ENCODE results near the gene FOCAD. TPM values are rescaled to one million over a fixed set of nuclear protein-coding genes. Genes with fewer than 3 reads are reported as not detected.

The FOCAD gene
- total and polyA plus RNA-seq, 2 donors: 12.7 to 32.3 TPM

GRCh38 chr9:20863945-20864344 lies 179.9 kb downstream of the FOCAD start:
- DNase-seq (ENCODE audit: low read depth in 6 of 9, low spot score in 9 of 9): no peak
- no peaks in the 10 kb centered on the region for H3K9me3 ChIP-seq (ENCODE audit: control insufficient read depth in 2 of 2, insufficient read depth in 1 of 2, low read length in 1 of 2)
- H3K4me3 ChIP-seq (ENCODE audit: low read length in 2 of 2): no peak overlapping the region
- H3K36me3 ChIP-seq (ENCODE audit: control insufficient read depth in 2 of 2, insufficient read depth in 2 of 2, low read length in 1 of 2): no peaks in the 10 kb centered on the region
- 73% methylated on average over 2 of the region's 2 CpGs for WGBS
- no peaks in the 10 kb centered on the region for H3K27me3 ChIP-seq (ENCODE audit: control insufficient read depth in 2 of 2, insufficient read depth in 1 of 2, low read length in 1 of 2)
- no peak overlapping the region for H3K27ac ChIP-seq (ENCODE audit: low read depth in 1 of 2, low read length in 1 of 2)
- H3K4me1 ChIP-seq (ENCODE audit: control insufficient read depth in 2 of 2, insufficient read depth in 2 of 2, low read length in 2 of 2): no peaks in the 10 kb centered on the region

DNA sequence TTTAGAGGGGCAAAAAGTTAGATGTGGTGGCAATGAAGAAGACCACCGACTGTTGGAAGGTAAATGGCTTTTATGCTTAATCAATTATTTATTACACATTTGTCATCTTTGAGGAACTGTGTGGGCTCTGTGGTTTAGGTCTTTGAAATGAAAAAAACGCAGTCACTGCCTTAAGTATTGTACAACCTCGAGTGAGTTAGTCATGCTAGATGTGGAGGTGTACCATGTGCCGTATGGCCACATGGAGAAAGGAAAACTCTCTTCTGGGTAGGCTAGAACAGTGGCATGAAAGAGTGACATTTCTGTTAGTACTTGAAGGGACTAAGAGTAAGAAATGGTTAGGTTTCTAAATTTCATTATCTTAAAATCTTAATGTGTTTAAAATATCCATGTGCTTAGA lies 181.3 kb downstream of the FOCAD start:
- H3K27ac ChIP-seq (ENCODE audit: low read depth in 1 of 2, low read length in 1 of 2): no peak overlapping the region
- H3K36me3 ChIP-seq (ENCODE audit: control insufficient read depth in 2 of 2, insufficient read depth in 2 of 2, low read length in 1 of 2): no peaks in the 10 kb centered on the region
- H3K27me3 ChIP-seq (ENCODE audit: control insufficient read depth in 2 of 2, insufficient read depth in 1 of 2, low read length in 1 of 2): no peaks in the 10 kb centered on the region
- no peak overlapping the region for H3K4me3 ChIP-seq (ENCODE audit: low read length in 2 of 2)
- 57% methylated on average over 4 of the region's 4 CpGs for WGBS
- H3K4me1 ChIP-seq (ENCODE audit: control insufficient read depth in 2 of 2, insufficient read depth in 2 of 2, low read length in 2 of 2): no peaks in the 10 kb centered on the region
- no peaks in the 10 kb centered on the region for H3K9me3 ChIP-seq (ENCODE audit: control insufficient read depth in 2 of 2, insufficient read depth in 1 of 2, low read length in 1 of 2)
- no peak for DNase-seq (ENCODE audit: low read depth in 6 of 9, low spot score in 9 of 9)

- H3K36me3 ChIP-seq (ENCODE audit: control insufficient read depth in 2 of 2, insufficient read depth in 2 of 2, low read length in 1 of 2): no peaks in the 10 kb centered on the region
- H3K9me3 ChIP-seq (ENCODE audit: control insufficient read depth in 2 of 2, insufficient read depth in 1 of 2, low read length in 1 of 2): no peaks in the 10 kb centered on the region
- no peaks in the 10 kb centered on the region for H3K4me1 ChIP-seq (ENCODE audit: control insufficient read depth in 2 of 2, insufficient read depth in 2 of 2, low read length in 2 of 2)
- H3K27me3 ChIP-seq (ENCODE audit: control insufficient read depth in 2 of 2, insufficient read depth in 1 of 2, low read length in 1 of 2): no peaks in the 10 kb centered on the region
- H3K4me3 ChIP-seq (ENCODE audit: low read length in 2 of 2): no peak overlapping the region
- 98% methylated on average over 4 of the region's 4 CpGs for WGBS
- no peak for DNase-seq (ENCODE audit: low read depth in 6 of 9, low spot score in 9 of 9)
- H3K27ac ChIP-seq (ENCODE audit: low read depth in 1 of 2, low read length in 1 of 2): no peak overlapping the region
Measured at GRCh38 chr9:20870115-20870514, 186.1 kb downstream of the FOCAD start.

- Histone ChIP-seq H3K27ac (ENCODE audit: low read depth in 1 of 2, low read length in 1 of 2) (no peak overlapping the region), H3K27me3 (ENCODE audit: control insufficient read depth in 2 of 2, insufficient read depth in 1 of 2, low read length in 1 of 2) (no peaks in the 10 kb centered on the region), H3K36me3 (ENCODE audit: control insufficient read depth in 2 of 2, insufficient read depth in 2 of 2, low read length in 1 of 2) (no peaks in the 10 kb centered on the region), H3K9me3 (ENCODE audit: control insufficient read depth in 2 of 2, insufficient read depth in 1 of 2, low read length in 1 of 2) (no peaks in the 10 kb centered on the region), H3K4me3 (ENCODE audit: low read length in 2 of 2) (no peak overlapping the region), H3K4me1 (ENCODE audit: control insufficient read depth in 2 of 2, insufficient read depth in 2 of 2, low read length in 2 of 2) (no peaks in the 10 kb centered on the region)
- 66% methylated on average over 1 of the region's 1 CpG for WGBS
- DNase-seq (ENCODE audit: low read depth in 6 of 9, low spot score in 9 of 9): peak in 1 of 9 donors; percentile 6
Measured at GRCh38 chr9:20872340-20872977, 188.4 kb downstream of the FOCAD start.

GRCh38 chr9:20873240-20873865 lies 189.3 kb downstream of the FOCAD start:
- Histone ChIP-seq H3K36me3 (ENCODE audit: control insufficient read depth in 2 of 2, insufficient read depth in 2 of 2, low read length in 1 of 2) (no peaks in the 10 kb centered on the region), H3K4me3 (ENCODE audit: low read length in 2 of 2) (no peak overlapping the region), H3K9me3 (ENCODE audit: control insufficient read depth in 2 of 2, insufficient read depth in 1 of 2, low read length in 1 of 2) (no peaks in the 10 kb centered on the region), H3K4me1 (ENCODE audit: control insufficient read depth in 2 of 2, insufficient read depth in 2 of 2, low read length in 2 of 2) (no peaks in the 10 kb centered on the region), H3K27ac (ENCODE audit: low read depth in 1 of 2, low read length in 1 of 2) (no peak overlapping the region), H3K27me3 (ENCODE audit: control insufficient read depth in 2 of 2, insufficient read depth in 1 of 2, low read length in 1 of 2) (no peaks in the 10 kb centered on the region)
- no peak for DNase-seq (ENCODE audit: low read depth in 6 of 9, low spot score in 9 of 9)
- WGBS: 97% methylated on average over 5 of the region's 5 CpGs

- no peaks in the 10 kb centered on the region for H3K27me3 ChIP-seq (ENCODE audit: control insufficient read depth in 2 of 2, insufficient read depth in 1 of 2, low read length in 1 of 2)
- no peak for DNase-seq (ENCODE audit: low read depth in 6 of 9, low spot score in 9 of 9)
- no peak overlapping the region for H3K4me3 ChIP-seq (ENCODE audit: low read length in 2 of 2)
- H3K4me1 ChIP-seq (ENCODE audit: control insufficient read depth in 2 of 2, insufficient read depth in 2 of 2, low read length in 2 of 2): no peaks in the 10 kb centered on the region
- WGBS: 98% methylated on average over 2 of the region's 2 CpGs
- peaks cover 4 to 5% of the 10 kb centered on the region in 2 donors for H3K36me3 ChIP-seq (ENCODE audit: control insufficient read depth in 2 of 2, insufficient read depth in 2 of 2, low read length in 1 of 2)
- H3K27ac ChIP-seq (ENCODE audit: low read depth in 1 of 2, low read length in 1 of 2): no peak overlapping the region
- H3K9me3 ChIP-seq (ENCODE audit: control insufficient read depth in 2 of 2, insufficient read depth in 1 of 2, low read length in 1 of 2): no peaks in the 10 kb centered on the region
Measured at GRCh38 chr9:20880271-20880670, 196.2 kb downstream of the FOCAD start.

DNA sequence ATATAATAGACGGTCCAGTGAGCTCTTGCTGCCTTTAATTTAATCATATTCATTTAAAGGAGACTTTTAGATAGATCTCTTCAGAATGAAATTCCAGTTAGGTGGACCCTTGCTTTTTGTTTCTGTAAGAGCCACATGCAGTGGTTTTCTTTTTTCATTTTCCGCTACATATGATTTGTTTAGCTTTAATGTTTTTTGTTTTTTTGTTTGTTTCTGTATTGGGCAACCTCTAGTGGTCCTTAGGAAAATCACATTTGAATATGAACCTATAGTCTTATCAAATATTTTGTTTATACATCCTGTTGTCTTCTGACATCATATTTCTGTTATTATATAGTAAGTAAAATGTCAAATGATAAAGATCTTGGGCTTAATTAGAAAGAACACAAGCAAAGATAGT lies 196.6 kb downstream of the FOCAD start:
- Histone ChIP-seq H3K27me3 (ENCODE audit: control insufficient read depth in 2 of 2, insufficient read depth in 1 of 2, low read length in 1 of 2) (no peaks in the 10 kb centered on the region), H3K36me3 (ENCODE audit: control insufficient read depth in 2 of 2, insufficient read depth in 2 of 2, low read length in 1 of 2) (peaks cover 4 to 5% of the 10 kb centered on the region in 2 donors), H3K4me3 (ENCODE audit: low read length in 2 of 2) (no peak overlapping the region), H3K9me3 (ENCODE audit: control insufficient read depth in 2 of 2, insufficient read depth in 1 of 2, low read length in 1 of 2) (no peaks in the 10 kb centered on the region), H3K4me1 (ENCODE audit: control insufficient read depth in 2 of 2, insufficient read depth in 2 of 2, low read length in 2 of 2) (no peaks in the 10 kb centered on the region), H3K27ac (ENCODE audit: low read depth in 1 of 2, low read length in 1 of 2) (no peak overlapping the region)
- no peak for DNase-seq (ENCODE audit: low read depth in 6 of 9, low spot score in 9 of 9)
- WGBS: 98% methylated on average over 2 of the region's 2 CpGs

DNA sequence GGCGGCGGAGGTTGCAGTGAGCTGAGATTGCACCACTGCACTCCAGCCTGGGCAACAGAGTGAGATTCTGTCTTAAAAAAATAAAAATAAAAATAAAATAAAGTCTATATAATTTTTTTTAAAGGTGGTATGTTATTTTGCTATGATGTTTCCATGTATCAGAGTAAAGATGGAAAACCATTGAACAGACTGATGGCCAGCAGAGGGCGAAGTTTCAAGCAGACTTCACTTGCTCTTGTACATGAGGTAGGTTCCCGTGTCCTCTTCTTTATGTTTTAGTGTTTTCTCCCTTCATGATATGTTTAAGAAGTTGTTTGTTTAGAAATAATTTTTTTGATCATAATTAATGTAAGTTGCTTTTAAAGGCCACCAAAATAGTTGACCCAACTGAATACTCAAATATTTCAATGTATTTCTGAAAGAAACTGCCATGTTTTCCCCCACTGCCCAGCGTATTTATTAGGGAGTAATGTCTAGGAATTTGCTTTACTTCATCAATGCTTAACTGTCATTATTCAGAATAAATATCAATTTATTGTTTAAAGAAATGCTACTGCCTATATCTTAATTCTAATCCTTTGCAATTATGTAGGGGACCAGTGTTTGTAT lies 201.0 kb downstream of the FOCAD start:
- peak in 8 of 9 donors; percentile 23 to 71 (median 32) for DNase-seq (ENCODE audit: low read depth in 6 of 9, low spot score in 9 of 9)
- Histone ChIP-seq H3K36me3 (ENCODE audit: control insufficient read depth in 2 of 2, insufficient read depth in 2 of 2, low read length in 1 of 2) (peaks cover 4 to 5% of the 10 kb centered on the region in 2 donors), H3K4me1 (ENCODE audit: control insufficient read depth in 2 of 2, insufficient read depth in 2 of 2, low read length in 2 of 2) (no peaks in the 10 kb centered on the region), H3K27me3 (ENCODE audit: control insufficient read depth in 2 of 2, insufficient read depth in 1 of 2, low read length in 1 of 2) (no peaks in the 10 kb centered on the region), H3K9me3 (ENCODE audit: control insufficient read depth in 2 of 2, insufficient read depth in 1 of 2, low read length in 1 of 2) (no peaks in the 10 kb centered on the region), H3K4me3 (ENCODE audit: low read length in 2 of 2) (no peak overlapping the region), H3K27ac (ENCODE audit: low read depth in 1 of 2, low read length in 1 of 2) (no peak overlapping the region)
- 78% methylated on average over 5 of the region's 5 CpGs for WGBS

DNA sequence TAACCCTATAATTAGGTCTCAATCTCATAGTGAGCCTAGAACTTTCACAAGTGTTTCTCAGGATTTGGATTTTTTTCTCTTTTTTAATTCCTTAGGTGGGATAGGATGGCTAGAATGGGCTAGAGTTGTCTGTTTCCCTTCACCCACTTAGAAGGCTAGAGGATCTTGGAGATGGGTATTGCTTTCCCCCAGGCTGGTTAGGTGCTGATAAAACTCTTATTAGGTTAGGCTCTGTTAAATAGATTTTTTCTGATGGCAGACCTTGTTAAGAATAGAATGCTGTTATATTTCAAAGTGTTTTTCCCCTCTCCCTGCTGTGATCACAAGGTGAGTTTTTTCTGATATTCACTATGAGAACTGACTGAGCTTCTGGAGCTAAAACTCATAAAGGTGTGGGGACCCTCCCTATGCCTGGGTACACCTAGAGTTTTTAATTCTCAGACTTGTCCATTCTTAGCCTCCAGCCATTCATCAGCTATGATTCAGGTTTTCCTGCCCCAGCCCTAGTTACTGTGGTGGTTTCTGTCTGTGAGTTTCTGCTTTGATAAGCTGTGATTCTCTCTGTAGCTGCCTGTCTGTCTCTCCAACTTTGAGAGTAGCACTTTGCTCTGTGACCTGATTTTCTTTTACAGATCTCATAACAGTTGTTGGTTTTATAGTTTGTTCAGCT lies 215.0 kb downstream of the FOCAD start:
- Histone ChIP-seq H3K27me3 (ENCODE audit: control insufficient read depth in 2 of 2, insufficient read depth in 1 of 2, low read length in 1 of 2) (no peaks in the 10 kb centered on the region), H3K27ac (ENCODE audit: low read depth in 1 of 2, low read length in 1 of 2) (no peak overlapping the region), H3K9me3 (ENCODE audit: control insufficient read depth in 2 of 2, insufficient read depth in 1 of 2, low read length in 1 of 2) (no peaks in the 10 kb centered on the region), H3K4me3 (ENCODE audit: low read length in 2 of 2) (no peak overlapping the region), H3K4me1 (ENCODE audit: control insufficient read depth in 2 of 2, insufficient read depth in 2 of 2, low read length in 2 of 2) (no peaks in the 10 kb centered on the region), H3K36me3 (ENCODE audit: control insufficient read depth in 2 of 2, insufficient read depth in 2 of 2, low read length in 1 of 2) (peaks cover 0 to 4% of the 10 kb centered on the region in 2 donors)
- peak in 1 of 9 donors; percentile 9 for DNase-seq (ENCODE audit: low read depth in 6 of 9, low spot score in 9 of 9)

Data from thymus (tissue), 11 donors.